OCI-LY7 (cell line): ENCODE data around the gene DUSP7. TPM values are rescaled to one million over a fixed set of nuclear protein-coding genes. Genes with fewer than 3 reads are reported as not detected.

Experiments
- BruUV-seq: library from RNA; stranded (reverse); fragments of 400-500 nt; replicated peaks from 2 replicates; lab custom pipeline; 2021; lab: Mats Ljungman, UMichigan
- CTCF ChIA-PET: fragments of 300-600 bp; sonication (Branson Sonifier 250); formaldehyde crosslinking; loops from one replicate; lab custom pipeline; 2022; ENCODE audit warnings: antibody characterized with exemption; ENCODE audit not compliant: unreplicated experiment; lab: Charles Lee
- POLR2A ChIA-PET: fragments of 300-600 bp; sonication (Branson Sonifier 250); formaldehyde crosslinking; loops from one replicate; lab custom pipeline; 2022; ENCODE audit warnings: antibody characterized with exemption; lab: Charles Lee
- DNase-seq: peaks from one replicate; pipeline ENCODE4 v3.0.0-alpha.2; 2015; ENCODE audit warnings: low spot score
- H2AFZ ChIP-seq: fragments of 200-600 bp; sonication (generic), shearing (Covaris generic); 2 replicates; pipeline ENCODE4 v1.6.1; 2014; ENCODE audit warnings: mild to moderate bottlenecking, antibody characterized with exemption, low read length, moderate library complexity
- H3K27ac ChIP-seq: fragments of 200-600 bp; sonication (generic); 2 replicates; pipeline ENCODE4 v1.5.1; 2014; ENCODE audit warnings: mixed run types, low read depth, mild to moderate bottlenecking, moderate library complexity, low read length, inconsistent platforms; ENCODE audit not compliant: poor library complexity, severe bottlenecking
- H3K36me3 ChIP-seq: fragments of 200-600 bp; sonication (generic); 2 replicates; pipeline ENCODE4 v1.6.1; 2014; ENCODE audit warnings: mild to moderate bottlenecking, antibody characterized with exemption, low read length, moderate library complexity, mixed read lengths; ENCODE audit not compliant: insufficient read depth
- H3K4me1 ChIP-seq: fragments of 200-600 bp; sonication (generic); 2 replicates; pipeline ENCODE4 v1.5.1; 2014; ENCODE audit warnings: mild to moderate bottlenecking, low read length; ENCODE audit not compliant: insufficient read depth, poor library complexity, severe bottlenecking
- H3K4me2 ChIP-seq: fragments of 200-600 bp; sonication (generic); 2 replicates; pipeline ENCODE4 v1.6.1; 2014; ENCODE audit warnings: mild to moderate bottlenecking, low read length
- H3K4me3 ChIP-seq: fragments of 200-600 bp; sonication (generic); 2 replicates; pipeline ENCODE4 v1.5.1; 2014; ENCODE audit warnings: mild to moderate bottlenecking, low read depth, low read length; ENCODE audit not compliant: poor library complexity, severe bottlenecking
- H3K79me2 ChIP-seq: fragments of 200-600 bp; sonication (generic); 2 replicates; pipeline ENCODE4 v1.6.1; 2016; ENCODE audit warnings: low read depth, mild to moderate bottlenecking, low read length, moderate library complexity, mixed read lengths; ENCODE audit not compliant: insufficient read depth
- H3K9me2 ChIP-seq: fragments of 200-600 bp; sonication (generic); 2 replicates; pipeline ENCODE4 v1.6.1; 2016; ENCODE audit warnings: mild to moderate bottlenecking, low read length, mixed read lengths; ENCODE audit not compliant: insufficient read depth
- H3K9me3 ChIP-seq: fragments of 200-600 bp; sonication (generic); 2 replicates; pipeline ENCODE4 v1.6.1; 2014; ENCODE audit warnings: mild to moderate bottlenecking, mixed run types, low read length, mixed read lengths
- H4K20me1 ChIP-seq: fragments of 200-600 bp; sonication (generic); 2 replicates; pipeline ENCODE4 v1.6.1; 2014; ENCODE audit warnings: mild to moderate bottlenecking, antibody characterized with exemption, low read length, moderate library complexity, mixed read lengths; ENCODE audit not compliant: insufficient read depth
- CTCF ChIP-seq: fragments of 200-600 bp; sonication (generic); conservative IDR thresholded peaks from 2 replicates; pipeline ENCODE4 v1.5.1; 2014; ENCODE audit warnings: mild to moderate bottlenecking, antibody characterized with exemption, low read length, moderate library complexity, mixed read lengths
- EZH2phosphoT487 ChIP-seq: fragments of 200-600 bp; sonication (generic); IDR thresholded peaks from 2 replicates; pipeline ENCODE4 v1.6.1; 2018; ENCODE audit warnings: low read depth, borderline replicate concordance, mild to moderate bottlenecking, mixed run types, antibody characterized with exemption, low read length, moderate library complexity, mixed read lengths
- intact Hi-C: fragments of 100-400 bp; cut with micrococcal nuclease; formaldehyde crosslinking; loops from one replicate; pipeline ENCODE4 v1.10.0; 2022; ENCODE audit not compliant: unreplicated experiment
- total RNA-seq, 2 experiments: library from RNA; depleted of rRNA in 1 of 2; stranded (reverse); fragments of >200 nt in 1 of 2; shearing (Covaris generic) in 1 of 2; gene quantifications; 2 replicates each; pipeline ENCODE4 v1.2.3, GENCODE V29; 2014 to 2022

DUSP7 gene
- total RNA-seq, 2 experiments from 2014 or later = 11.4 to 14.4 TPM

GRCh38 chr3:52022323-52023100 lies 33.9 kb downstream of the DUSP7 start:
- POLR2A ChIA-PET = interaction anchor here (0.9 kb wide), 1 partner anchor 11 kb away, joined by 10 read pairs; no protein-coding TSS in a partner anchor
- Histone ChIP-seq H2AFZ (no peak overlapping the region), H3K36me3 (no peaks in the 10 kb centered on the region), H3K79me2 (no peaks in the 10 kb centered on the region), H3K4me2 (no peak overlapping the region), H3K4me3 (no peak overlapping the region), H3K4me1 (peaks cover 9% of the 10 kb centered on the region), H3K9me2 (no peaks in the 10 kb centered on the region), H3K27ac (no peak overlapping the region), H4K20me1 (no peaks in the 10 kb centered on the region), H3K9me3 (no peaks in the 10 kb centered on the region)
- TF ChIP-seq EZH2phosphoT487 (no peak), CTCF (no peak)
- intact Hi-C loops = no loop called here
- DNase-seq = no peak
- no TSS peak for BruUV-seq
- CTCF ChIA-PET = no interaction called here

GRCh38 chr3:52021489-52022268 lies 34.7 kb downstream of the DUSP7 start:
- Histone ChIP-seq H4K20me1 (no peaks in the 10 kb centered on the region), H3K4me3 (no peak overlapping the region), H3K4me2 (no peak overlapping the region), H3K9me2 (no peaks in the 10 kb centered on the region), H3K9me3 (no peaks in the 10 kb centered on the region), H3K4me1 (peaks cover 9% of the 10 kb centered on the region), H3K27ac (no peak overlapping the region), H3K79me2 (no peaks in the 10 kb centered on the region), H3K36me3 (no peaks in the 10 kb centered on the region), H2AFZ (no peak overlapping the region)
- no peak for TF ChIP-seq EZH2phosphoT487
- TF ChIP-seq CTCF = no peak
- no peak for DNase-seq
- intact Hi-C loops = no loop called here
- CTCF ChIA-PET = no interaction called here
- POLR2A ChIA-PET = interaction anchor here (0.6 to 0.9 kb wide), 2 partner anchors 10 to 66 kb away, joined by 3 to 10 read pairs; no protein-coding TSS in a partner anchor
- BruUV-seq = no TSS peak
